Measurements from ENCODE around the gene CHRNA5.
"Not testable (repeated sequence)": the region's sequence is repeated elsewhere in the genome, so short reads cannot be mapped to it uniquely, and the experiment has no call there.

Gene CHRNA5

DNA sequence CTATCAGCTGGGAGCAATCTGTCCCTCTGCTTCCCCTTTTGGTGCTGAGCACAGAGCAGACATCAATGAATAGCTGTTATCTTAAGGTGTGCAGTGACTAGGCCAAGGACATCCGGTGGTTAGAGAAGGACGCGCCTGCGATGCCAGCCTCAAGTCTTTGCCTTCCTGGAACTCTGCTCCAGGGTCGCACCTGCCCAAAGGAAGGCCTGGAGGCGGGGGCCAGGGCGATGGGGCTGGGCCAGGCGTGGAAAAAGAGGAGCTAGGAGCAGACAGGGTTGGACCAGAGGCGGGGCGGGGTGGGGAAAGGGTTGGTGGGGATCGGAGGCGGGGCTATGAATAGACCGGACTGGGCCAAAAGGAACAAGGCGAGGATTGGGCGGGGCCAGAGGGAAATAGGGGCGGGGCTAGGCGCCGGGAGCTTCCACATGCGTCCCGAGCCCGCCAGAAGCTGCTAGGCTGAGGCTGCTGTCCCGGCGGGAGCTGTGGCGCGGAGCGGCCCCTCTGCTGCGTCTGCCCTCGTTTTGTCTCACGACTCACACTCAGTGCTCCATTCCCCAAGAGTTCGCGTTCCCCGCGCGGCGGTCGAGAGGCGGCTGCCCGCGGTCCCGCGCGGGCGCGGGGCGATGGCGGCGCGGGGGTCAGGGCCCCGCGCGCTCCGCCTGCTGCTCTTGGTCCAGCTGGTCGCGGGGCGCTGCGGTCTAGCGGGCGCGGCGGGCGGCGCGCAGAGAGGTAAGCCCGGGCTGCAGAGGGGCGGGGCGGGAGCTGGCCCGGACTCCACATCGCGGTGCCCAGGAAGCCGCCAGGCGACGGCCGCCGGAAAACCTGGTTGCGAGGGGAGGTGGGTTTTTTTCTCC is at the start of gene CHRNA5:
Gene CHRNA5 (plus strand): TSS at position 424 of the 854 bp plus-strand sequence. CDS start 200 bp downstream, at position 624.
- peak; percentile 58 for DNase-seq

DNA sequence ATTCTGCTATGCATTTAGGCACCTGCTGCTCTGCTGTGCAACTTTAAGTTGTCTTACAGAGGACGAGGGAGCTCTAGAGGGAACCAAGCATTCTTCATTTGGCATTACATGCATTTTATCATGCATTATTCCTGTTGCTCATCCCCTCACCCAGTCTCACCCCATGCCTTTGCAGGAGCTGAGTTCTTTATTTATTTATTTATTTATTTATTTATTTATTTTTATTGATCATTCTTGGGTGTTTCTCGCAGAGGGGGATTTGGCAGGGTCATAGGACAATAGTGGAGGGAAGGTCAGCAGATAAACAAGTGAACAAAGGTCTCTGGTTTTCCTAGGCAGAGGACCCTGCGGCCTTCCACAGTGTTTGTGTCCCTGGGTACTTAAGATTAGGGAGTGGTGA is 45.3 kb upstream of the CHRNA5 start:
- not testable (repeated sequence) for DNase-seq

DNA sequence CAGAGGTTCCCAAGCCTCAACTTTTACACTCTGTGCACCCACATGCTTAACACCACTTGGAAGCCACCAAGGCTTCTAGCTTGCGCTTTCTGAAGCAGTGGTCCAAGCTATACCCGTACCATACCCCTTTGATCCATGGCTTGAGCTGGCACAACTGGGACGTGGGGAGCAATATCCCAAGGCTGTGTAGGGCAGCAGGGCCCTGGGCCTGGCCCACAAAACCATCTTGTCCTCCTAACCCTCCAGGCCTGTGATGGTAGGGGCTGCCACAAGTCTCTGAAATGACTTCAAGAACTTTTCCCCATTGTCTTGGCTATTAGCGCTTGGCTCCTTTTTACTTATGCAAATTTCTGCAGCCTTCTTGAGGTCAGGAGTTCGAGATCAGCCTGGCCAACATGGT is 41.1 kb upstream of the CHRNA5 start:
- no peak for DNase-seq

DNA sequence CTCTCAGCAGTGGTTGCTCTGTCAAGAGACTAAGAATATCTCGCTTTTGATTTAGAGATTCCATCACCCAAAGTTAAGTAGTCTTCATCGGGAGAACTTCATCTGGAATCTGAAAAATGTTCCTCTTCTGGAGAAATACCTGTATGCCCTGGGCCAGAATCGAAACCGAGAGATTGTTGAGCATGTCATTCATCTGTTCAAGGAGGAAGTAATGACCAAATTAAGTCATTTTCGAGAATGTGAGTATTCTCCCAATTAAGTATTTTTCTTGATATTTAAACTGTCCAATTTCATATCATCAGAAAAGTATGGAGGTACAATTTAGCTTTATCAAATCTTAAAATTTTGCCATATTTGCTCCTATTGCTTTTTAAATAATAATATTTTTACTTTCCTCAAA is 38.0 kb upstream of the CHRNA5 start:
- no peak for DNase-seq

DNA sequence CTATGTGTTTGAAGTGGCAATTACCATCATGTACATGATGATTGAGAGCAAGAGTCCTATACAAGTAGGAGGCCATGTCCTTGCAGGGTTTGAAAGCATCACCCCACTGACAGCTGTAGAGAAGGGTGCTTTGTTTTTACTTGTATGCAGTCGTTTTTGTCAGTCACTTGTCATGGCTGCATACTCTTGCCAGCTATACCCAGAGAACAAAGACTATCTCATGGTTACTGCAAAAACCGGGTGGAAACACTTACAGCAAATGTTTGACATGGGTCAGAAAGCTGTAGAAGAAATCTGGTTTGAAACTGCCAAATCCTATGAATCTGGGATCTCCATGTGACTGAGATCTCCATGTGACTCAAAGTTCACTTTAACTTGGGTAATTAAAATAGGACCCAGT is 32.0 kb upstream of the CHRNA5 start:
- no peak for DNase-seq

DNA sequence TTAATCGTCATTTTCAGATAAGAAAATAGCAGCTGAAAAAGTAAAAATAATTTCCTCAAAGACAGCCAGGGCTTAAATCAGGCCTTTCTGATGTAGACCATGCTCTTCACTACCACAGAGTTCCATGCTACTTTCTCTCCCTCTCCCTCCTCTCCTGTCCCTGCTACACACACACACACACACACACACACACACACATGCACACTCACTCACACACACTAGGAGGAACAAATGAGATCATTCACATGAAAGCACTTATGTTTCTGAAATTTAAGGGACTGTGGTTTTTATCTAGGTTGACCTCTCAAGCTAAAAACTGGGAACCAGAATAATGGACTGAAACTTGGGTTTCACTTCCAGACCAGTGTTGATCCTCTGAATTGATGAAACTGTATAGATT is 29.2 kb upstream of the CHRNA5 start:
- no peak for DNase-seq

DNA sequence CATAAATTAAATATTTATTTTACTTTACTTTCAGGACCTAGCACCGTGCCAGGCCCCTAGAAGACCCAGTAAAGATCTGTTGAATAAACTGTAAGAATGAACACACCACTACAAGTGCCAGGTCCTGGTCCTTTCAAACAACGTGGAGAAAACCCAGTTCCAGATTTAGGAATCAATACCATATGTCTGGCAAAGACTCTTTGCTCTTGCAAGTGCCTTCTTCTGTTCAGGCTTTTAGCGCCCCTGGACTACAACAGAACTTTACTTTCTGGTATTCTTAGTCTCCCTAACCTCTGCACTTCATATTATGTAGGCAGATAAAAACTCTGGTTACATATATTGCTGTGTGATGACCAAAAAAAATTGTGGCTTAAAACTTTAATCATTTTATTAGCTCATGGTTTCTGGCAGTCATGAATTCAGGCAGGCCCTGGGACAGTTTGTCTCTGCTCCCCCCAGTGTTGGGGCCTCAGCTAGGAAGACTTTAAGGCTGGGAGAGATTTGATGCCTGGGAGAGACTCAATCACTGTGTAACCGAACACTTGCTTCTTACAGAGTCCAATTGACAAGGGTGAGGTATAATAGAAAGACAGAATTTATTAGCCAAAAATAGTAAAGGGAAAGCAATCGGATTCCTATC is 27.9 kb upstream of the CHRNA5 start:
- DNase-seq, result no peak

DNA sequence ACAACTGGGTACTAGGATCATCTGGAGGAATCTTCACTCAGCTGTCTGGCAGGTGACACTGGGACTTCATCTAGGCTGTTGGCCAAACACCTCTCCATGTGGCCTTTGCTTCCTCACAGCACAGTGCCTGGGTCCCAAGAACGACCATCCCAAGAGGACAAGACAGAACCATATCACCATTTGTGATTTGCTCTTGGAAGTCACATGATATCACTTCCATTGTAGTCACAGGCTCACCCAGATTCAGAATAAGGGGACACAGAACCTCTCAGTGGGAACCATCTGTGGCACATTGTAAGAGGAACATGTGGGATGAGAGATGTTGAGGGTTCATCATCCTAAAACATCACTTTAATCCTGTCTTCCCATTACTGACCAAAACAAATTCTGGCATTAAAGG is 27.0 kb upstream of the CHRNA5 start:
- no peak for DNase-seq

DNA sequence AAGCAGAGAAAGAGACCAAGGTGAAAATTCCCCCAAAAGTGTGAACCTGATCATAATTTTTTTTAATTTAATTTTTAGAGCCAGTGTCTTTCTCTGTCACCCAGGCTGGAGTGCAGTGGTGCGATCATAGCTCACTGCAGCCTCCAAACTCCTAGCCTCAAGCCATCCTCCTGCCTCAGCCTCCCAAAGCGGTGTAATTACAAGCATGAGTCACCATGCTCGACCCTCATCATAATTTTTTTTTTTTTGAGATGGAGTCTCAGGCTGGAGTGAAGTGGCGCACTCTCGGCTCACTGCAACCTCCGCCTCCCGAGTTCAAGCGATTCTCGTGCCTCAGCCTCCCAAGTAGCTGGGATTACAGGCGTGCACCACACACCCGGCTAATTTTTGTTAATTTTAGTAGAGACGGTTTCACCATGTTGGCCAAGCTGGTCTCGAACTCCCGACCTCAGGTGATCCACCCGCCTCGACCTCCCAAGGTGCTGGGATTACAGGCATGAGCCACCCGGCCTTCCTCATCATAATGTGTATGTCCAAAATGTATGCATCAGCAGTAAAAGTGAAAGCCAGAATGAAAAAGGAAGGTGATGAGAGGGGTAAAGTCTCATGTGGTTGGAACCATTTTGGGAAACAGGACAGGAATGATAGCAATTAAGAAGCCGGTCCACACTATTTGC is 25.7 kb upstream of the CHRNA5 start:
- DNase-seq, result not testable (repeated sequence)

DNA sequence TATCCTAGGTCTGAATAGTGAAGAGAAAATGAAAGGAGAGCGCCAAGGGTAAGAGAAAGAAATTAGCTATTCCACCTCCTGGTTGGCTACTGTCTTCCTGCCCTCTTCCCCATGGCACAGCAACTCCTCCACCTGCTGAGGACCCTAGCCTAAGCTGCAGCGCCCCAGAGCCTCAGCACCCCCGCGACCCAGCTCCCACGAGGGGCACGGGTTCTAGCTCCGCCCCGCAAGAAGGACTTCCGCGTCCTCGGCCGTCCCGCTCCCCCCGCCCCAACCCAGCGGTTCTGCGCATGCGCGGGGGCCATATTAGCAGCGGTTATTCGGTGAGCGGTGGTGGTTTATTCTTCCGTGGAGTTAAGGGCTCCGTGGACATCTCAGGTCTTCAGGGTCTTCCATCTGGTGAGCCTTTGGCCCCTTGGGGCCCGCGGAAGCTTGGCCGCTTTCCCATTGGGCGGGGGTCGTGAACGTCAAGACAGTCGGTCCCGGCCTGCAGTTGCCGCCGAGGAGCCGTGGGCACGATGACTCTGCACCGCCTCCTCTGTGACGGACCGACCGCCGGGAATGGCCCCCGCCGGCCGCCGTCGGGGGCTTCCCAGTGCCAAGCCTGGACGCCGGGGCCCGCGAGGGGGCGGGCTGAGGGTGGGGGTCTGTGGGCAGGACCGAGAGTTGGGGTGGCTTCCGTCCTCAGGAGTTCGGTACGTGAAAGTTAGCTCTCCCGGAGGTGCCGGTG is 25.0 kb upstream of the CHRNA5 start, which contains the start of gene PSMA4:
Gene PSMA4 (plus strand): TSS at position 304 of the 730 bp plus-strand sequence. CDS start 1,484 bp downstream, outside the sequence.
- peak; percentile 60 for DNase-seq

DNA sequence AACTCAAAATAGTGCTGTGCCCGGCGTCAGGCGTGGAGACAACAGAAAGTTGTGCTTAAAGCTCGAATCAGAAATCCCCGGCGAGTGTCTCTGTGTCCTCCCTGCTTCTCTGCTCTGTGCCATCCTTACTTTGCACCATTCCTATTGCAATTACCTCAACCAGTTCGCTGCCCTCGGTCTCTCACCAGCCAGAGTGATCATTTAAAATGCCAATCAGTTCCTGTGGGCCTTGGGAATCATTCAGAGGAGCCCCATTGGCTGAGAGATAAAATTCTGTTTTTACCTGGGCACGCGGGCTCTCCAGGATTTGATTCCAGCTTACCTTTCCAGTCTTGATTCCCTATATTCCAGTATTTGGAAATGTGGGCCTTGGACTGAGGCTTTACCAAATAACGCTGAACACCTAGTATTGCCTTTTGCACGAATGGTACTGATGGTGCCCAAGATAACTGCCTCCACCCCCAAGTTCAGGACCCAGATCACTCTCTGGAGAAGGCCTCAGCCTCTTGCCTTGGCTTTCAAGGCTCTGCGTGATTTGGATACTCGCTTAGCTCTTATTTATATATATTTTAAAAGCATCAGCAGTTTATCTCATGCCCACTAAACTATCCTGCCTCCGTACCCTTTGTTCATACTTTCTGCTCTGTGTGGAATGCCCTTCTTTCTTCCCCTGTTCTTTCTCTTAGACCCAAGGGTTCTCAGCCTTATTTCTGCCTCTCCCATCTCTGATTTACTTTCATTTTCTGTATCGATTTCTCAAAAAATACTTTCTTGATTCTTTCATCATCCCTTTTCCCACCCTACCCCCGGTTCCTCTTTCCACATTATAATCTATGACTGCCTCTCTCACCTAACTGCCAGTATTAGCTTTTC is 24.2 kb upstream of the CHRNA5 start:
- no peak for DNase-seq

DNA sequence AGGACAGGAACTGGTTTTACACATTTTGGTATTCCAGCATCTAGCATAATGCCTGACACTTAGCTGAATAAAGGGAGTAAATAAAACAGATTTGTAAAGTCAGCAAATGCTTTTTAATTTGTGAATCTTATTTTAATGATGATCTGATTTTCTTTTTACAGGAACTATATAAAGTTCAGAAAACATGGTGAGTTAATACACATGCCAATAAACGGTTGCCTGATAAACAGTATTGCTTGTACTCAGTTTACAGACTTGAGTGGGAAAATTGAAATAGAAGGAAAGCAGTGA is 23.6 kb upstream of the CHRNA5 start:
- no peak for DNase-seq

DNA sequence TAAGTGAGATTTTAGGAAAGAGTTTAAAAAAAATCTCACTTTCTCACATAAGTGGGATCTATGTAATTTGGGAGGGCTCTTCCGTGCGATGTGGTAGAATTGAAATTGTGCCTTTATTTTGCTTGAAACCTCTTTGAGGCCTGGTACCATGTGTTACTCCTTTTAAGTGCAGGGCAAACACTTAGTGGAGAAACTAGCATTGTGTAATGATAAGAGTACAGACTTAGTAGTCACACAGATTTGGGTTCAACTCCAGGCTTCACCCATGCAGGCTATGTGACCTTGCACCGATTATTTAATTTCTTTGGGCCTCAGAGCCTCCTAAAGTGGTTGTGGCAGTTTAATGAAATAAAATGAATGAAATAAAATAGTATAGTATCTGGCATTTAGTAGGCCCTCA is 22.7 kb upstream of the CHRNA5 start:
- no peak for DNase-seq

DNA sequence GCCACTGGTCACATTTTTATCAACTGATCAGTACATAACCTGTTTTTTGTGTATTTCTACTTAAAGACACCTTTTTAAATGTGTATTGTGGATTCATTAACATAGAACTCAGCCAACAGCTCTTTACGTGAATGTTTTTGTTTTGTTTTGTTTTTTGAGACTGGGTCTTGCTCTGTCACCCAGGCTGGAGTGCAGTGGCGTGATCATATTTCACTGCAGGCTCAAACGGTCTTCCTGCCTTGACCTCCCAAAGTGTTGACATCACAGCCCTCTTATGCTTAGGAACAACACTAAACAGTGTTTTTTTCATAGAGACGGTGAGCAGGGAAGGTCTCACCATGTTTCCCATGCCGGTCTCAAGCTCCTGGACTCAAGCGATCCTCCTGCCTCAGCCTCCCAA is 15.1 kb upstream of the CHRNA5 start:
- no peak for DNase-seq

DNA sequence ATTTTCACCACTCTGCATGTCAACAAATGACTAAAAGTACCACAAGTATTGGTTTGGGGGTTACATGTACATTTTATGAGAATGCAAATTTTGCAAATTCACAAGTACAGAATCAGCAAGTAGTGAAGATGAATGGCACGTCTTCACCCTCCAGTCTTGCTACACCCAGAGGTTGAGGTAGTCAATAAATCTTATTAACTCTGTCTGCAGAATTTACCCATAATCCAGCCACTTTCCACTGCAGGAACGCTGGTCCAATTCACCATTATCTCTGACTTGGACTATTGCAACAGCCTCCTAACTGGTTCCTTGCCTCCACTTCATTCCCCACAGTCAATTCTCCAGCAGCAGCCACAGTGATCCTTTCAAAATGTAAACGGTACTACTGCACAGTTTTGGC is 14.5 kb upstream of the CHRNA5 start:
- no peak for DNase-seq

DNA sequence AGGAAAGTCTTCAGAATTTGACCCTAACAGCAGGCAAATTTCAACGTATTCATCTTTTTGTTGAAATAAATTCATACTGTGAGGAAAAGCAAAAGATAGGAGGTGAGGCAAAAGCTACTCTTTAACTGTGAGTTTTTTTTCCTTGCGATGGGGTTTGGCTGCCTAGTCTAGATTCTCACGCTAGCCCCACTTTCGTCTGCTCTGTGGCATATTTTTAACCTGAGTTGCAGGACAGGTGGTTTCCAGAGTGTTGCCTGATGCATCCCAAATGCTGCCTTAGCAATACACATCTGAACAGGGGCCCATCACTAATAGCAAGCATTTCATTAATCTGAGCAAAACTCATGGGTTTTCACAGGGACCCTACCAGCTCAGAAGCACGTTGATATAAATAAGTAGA is 13.4 kb upstream of the CHRNA5 start:
- no peak for DNase-seq

DNA sequence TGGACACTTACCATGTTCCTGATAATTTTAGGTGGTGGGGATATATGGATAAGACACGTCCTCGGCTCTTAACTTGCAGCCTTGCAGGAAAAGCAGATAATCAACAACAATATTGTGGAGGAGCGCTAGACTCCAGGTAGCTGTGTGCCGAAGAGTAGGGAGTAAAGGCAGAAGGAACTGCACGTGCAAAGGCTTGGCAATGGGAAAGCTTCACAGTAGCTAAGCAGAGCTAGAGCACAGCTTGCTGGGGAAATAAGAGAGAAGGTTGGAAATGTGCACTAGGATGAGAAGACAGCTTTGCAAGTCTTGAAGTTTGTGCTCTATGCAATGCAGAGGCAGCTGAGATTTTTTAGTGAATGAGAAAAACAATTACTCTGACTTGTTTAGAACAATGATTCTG is 12.7 kb upstream of the CHRNA5 start:
- DNase-seq, result no peak

DNA sequence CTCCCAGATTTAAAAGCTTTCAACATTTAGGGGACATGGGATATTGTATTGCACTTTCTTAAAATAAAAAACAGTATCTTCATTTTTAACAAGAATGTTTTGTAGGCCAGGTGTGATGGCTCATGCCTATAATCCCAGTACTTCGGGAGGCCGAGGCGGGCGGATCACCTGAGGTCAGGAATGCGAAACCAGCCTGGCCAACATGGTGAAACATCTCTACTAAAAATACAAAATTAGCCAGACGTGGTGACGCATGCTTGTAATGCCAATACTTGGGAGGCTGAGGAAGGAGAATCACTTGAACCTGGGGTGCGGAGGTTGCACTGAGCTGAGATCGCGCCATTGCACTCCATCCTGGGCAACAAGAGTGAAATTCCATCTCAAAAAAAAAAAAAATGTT is 5.1 kb upstream of the CHRNA5 start:
- not testable (repeated sequence) for DNase-seq

DNA sequence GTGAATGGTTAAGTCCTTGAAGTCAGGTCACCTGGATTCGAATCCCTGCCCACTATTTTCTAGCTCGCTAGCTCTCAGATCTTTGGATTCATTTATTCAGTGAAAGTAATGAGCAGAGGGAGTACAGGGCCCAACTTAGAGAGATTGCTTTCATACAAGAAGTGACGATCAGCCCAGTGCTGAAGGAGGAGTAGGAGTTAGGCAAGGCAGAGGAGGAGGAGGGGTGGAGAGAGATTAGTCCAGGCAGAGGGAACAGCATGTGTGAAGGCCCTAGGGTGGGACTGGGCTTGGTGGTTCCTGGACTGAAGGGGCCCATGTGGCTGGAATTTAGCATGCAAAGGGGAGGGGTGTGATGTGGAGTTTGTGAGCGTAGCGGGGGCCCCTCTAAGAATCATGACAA is 3.8 kb upstream of the CHRNA5 start:
- DNase-seq, result no peak

DNA sequence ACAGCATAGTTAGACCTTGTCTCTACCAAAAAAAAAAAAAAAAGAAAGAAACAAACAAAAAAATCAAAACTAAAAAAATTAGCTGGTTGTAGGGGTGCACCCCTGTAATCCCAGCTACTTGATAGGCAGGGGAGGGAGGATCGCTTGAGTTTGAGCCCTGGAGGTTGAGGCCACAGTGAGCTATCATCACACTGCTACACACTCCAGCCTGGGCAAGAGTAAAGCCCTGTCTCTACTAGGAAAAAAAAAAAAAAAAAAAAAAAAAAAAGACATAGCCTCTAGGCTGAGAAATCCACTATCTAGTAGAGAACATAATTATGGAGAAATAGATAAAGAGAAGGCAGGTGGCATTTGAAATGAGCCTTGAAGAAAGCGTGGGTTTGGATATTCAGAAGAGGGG is 2.2 kb upstream of the CHRNA5 start:
- DNase-seq, result no peak

DNA sequence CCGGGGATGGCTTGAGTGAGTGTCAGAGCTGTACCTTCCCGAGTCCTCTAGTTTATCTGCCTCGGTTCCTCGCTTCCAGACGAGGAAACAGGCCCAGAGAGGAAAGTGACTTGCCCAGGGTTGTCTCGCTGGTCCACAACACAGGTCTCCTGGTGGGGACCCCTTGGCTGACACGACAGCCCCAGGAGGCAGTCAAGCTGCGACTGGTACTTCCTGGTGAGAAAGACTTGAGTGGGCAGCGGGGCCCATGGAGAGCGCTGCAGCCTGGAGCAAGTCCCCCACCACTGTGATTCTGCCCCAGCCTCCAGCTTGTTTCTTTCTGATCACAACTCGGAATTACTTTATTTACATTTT is 600 bp upstream of the CHRNA5 start:
- DNase-seq, result no peak

Data from NCI-H2029 (cell line).